RPMI7951 (cell line): Measurements from ENCODE around the gene KBTBD12. TPM values are rescaled to one million over a fixed set of nuclear protein-coding genes. Genes with fewer than 3 reads are reported as not detected.

Experiments used
- DNase-seq: peaks from one replicate; pipeline ENCODE4 v3.0.0-alpha.2; 2012; ENCODE audit warnings: low read depth
- total RNA-seq: library from RNA; depleted of rRNA; stranded (reverse); fragments of >200 nt; shearing (Covaris generic); gene quantifications from 2 replicates; pipeline ENCODE4 v1.2.3, GENCODE V29; 2014; rRNA removed

The KBTBD12 gene, protein sequence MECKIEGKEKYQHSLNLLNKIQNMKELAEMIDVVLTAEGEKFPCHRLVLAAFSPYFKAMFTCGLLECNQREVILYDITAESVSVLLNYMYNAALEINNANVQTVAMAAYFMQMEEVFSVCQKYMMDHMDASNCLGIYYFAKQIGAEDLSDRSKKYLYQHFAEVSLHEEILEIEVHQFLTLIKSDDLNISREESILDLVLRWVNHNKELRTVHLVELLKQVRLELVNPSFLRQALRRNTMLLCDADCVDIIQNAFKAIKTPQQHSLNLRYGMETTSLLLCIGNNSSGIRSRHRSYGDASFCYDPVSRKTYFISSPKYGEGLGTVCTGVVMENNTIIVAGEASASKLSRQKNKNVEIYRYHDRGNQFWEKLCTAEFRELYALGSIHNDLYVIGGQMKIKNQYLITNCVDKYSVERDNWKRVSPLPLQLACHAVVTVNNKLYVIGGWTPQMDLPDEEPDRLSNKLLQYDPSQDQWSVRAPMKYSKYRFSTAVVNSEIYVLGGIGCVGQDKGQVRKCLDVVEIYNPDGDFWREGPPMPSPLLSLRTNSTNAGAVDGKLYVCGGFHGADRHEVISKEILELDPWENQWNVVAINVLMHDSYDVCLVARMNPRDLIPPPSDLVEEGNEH
- total RNA-seq: not detected in 2 replicates

DNA sequence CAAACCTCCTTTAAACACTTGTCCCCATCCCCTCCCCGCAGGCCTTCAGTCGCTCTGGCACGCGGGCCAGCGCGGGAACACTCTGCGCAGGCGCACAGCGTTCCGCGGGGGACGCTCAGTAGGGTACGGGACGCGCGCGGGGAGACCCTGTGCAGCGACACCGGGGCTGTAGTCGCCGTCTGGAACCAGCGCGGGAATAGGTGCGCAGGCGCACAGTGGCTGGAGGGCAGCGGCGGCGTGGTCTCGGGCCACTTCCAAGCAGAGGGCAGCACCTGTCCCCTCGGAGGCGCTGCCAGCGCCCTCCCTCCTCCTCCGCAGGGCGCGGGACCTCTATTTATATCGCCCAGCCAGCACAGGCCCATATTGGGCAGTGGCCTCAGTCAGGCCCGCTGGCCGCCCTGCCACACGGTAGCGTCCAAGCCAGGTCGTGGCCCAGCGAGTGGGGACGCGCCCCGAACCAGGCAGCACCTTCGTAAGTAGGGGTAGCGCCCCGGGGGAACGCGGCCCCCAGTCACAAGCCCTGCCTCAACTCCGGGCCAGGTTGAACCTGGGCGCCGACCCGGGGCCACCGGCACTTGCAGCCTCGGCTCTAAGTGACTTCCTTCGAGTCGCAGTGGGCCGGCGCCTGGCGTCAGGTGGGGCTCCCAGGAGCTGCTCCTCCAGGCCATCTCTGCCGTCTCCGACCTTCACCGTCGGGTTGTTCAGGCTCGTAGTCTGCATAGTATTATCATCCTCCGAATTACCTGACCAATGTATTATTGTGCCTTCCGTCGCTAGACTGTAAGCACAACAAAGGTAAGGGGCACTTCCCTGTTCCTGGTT is at the start of gene KBTBD12:
Gene KBTBD12 (plus strand): TSS at position 118 of the 822 bp plus-strand sequence. CDS start 7,830 bp downstream, outside the sequence.
- DNase-seq: no peak

DNA sequence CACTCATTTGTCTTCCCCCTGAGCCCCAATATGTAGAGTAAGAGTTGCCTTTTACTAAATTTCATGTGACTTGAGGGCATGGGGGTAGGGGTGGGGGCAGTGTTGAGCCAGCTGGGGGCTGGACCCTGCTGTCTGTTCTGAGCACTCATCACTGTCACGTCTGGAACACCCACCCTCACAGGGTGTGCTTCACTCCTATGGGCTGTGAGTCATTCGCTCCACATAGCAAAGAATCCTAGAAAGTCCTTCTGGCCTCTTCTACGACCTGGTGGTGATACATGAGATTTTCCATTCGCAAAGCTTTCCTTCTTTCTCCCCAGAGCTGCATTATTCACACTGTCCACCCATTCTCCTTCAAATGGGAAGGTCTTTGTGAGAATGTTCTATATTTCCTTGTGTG is 49.1 kb upstream of the KBTBD12 start:
- peak; percentile 73 for DNase-seq

DNA sequence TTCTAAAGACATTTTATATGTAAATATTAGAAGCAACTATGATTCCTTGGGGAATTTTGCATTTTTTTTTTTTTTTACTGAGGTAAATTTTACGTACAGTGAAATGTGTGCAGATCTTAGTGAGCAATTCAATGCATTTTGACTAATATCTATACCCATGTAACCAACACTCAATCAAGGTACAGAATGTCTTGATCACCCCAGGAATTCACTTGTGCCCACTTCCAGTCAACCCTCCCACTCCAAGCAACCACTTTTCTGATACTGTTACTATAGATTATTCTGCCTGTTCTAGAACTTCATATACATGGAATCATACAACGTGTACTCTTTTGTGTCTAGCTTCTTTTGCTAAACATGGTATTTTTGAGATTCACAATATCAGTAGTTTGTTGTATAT is 47.6 kb upstream of the KBTBD12 start:
- DNase-seq: no peak

DNA sequence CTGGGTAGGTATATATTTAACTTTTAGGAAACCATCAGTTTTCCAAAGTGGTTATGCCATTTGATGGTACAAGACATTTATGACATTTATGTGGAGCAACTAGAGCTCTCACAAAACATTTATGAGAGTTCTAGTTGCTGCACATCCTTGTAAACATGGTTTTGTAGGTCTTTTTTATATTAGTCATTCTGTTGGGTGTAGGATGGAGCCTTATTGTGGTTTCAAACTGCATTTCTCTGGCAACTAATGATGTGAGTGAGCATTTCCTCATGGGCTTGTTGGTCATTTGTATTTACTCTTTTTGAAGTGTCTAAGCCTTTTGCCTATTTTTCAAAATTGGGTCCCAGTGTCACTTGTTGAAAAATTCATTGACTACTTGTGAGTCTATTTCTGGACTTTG is 47.0 kb upstream of the KBTBD12 start:
- peak; percentile 60 for DNase-seq

DNA sequence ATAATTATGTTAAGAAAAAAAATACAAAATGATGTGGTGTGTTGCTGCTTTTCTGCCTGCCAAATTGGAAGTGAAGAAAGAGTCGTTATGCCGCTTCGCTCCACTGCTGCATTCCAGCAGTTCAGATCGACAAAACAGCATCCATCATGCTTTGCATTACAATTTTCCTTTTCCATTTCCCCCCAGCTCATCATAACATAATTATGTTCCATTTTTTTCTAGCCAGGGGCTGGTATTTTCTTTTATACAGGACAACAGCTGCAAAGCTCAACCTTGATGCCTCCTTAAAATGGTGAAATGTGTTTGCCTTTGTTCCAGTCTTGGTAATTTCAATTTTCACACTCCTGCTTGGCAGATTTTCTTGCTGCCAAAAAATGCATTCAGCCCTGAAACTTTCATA is 44.9 kb upstream of the KBTBD12 start:
- no peak for DNase-seq

DNA sequence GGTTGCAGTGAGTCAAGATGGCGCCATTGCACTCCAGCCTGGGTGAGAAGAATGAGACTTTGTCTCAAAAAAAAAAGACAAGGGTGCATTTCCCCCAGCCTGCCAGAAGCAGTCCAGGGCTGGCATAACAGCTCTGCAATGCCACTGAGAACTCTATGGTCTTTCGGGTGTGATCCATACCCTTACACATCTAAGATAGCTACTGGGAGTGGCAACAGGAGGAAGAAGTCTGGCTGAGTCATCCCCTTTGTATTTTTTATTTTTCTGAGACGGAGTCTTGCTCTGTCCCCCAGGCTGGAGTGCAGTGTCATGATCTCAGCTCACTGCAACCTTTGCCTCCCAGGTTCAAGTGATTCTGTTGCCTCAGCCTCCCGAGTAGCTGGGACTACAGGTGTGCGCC is 40.9 kb upstream of the KBTBD12 start:
- peak; percentile 26 for DNase-seq

DNA sequence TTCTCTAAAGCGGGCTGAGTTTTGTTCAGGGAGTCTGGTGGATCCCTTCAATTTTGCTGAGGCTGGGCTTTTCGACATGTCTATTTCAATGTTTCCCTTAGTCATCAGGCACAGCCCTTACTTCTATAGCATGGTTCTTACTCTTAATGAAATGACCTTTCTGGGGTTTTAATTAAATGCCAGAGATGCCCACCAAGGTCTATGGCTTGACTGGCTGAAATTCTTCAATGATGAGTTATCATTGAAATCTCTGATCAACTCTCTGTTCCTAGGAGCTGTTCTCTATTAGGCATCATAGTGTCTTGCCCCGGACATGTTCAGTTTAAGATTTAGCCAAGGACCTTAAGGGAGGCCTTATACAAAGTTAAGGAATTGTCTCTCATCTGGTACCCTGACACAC is 33.4 kb upstream of the KBTBD12 start:
- DNase-seq: no peak

DNA sequence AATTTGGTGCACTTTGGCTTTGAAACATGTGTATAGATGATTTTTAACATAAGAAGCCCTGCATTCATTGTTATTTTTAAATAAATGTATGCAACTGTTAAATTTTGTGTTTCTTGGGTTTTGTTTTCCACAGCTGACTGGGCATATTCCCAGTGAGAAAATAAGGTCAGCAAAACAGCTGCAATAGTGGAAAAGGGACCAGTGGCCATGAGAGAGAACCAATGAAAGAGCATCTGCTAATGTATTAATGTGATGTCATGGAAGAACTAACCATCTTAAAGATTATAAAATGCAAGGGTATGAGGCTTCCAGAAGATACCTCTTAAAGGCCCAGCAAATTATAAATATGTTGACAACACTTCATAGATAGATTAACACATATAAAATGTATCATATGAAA is 31.0 kb upstream of the KBTBD12 start:
- no peak for DNase-seq

DNA sequence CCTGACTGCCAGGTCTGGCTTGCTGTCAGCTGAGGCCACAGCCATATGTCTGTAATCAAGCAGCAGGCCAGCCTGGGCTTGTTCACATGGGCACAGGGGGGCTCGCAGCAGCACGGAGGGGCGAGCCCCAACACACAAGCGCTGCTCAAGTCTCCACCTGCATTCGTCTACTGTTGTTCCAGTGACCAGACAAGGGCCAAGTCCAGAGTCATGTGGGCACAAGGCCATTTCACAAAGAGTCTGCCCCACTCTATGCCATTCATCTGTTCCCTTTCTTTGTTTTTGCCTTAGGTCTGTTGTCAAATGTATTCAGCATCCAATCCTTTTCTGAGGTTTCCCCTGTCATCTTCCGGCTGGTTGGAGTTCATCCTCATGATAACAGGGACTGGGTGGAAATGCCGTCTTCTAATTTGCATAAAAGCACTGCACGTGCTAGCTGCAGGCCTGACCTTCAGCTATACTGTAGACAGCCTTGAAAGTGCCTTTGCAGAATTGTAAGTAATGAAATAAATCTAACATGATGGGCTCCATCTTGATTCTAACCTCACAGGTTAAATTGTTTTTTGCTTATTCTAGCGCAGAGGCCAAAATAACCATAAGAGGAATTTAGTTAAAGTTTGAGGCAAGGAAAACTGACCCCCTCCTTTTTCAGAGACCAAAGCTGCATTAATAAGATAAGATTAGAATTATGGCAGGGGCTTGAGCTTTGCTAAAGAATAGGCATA is 28.6 kb upstream of the KBTBD12 start:
- no peak for DNase-seq

DNA sequence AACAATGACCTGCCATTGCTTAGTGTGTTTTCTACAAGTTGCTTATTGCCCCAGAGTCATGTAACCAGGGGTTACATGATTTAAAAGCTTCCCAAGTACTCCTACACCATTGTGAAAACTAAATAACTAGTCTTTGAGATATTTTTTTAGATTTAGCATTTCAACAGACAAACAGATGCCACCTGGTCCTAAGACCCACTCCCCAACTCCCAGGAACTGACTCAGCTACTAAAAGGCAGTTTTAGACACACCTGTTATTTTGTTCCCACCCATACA is 28.1 kb upstream of the KBTBD12 start:
- no peak for DNase-seq

DNA sequence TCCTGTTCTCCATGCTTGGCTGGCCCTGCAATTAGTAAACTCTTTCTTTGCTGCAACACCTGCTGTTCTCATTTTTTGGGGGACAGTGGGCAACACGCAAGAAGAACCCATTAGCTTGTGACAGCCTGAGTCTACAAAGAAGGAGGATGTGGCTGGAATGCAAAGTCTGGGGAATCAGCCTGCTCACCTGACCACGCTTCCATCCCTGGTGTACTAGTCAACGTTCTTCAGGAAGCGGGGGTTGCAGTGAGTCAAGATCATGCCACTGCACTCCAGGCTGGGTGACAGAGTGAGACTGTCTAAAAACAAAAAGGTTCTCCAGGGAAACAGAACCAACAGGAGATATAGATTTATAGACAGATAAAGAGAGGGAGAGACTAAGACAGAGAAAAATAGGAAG is 27.7 kb upstream of the KBTBD12 start:
- peak; percentile 21 for DNase-seq

DNA sequence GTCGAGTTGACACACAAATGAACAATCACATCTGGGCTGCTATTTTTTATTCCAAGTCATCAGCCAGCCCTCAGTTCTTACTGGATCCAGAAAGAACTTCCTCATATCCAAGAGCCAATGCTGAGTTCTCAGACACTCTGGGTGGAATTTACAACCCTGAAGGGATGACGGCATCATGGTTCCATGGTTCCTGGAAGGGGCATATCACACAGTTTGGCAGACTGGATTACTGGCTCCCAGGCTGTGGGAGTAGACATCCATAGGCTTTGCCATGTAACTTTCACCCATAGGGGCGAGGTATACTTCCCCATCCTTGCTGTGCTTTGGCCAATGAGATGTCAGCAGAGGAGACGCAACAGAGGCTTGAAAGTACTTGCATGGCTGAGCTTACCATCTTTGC is 26.9 kb upstream of the KBTBD12 start:
- DNase-seq: no peak

DNA sequence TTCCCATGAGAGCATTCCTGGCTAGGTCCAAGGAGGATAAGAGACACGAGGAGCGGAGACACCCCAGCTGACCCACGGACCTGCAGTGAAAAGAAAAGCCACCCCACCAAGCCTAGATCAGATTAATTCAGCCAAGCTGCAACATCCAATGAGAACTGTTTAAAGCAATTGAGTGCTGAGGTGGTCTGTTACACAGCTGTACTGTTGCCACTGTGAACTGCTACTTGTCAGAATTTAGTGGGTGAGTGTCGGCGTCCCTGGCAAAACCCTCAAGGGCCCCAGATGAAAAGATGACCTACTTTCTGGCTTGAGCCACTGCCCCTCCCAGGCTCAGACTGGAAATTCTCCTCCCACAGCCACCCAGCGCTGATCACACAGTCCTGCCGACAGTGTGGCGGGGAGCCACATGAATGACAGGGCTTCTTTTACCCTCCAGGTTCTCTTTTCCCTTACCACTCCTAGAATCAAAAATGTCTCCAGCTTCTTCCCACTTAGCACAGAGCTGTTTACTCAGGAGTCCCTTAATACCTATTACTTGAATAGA is 26.4 kb upstream of the KBTBD12 start:
- DNase-seq: peak; percentile 5

DNA sequence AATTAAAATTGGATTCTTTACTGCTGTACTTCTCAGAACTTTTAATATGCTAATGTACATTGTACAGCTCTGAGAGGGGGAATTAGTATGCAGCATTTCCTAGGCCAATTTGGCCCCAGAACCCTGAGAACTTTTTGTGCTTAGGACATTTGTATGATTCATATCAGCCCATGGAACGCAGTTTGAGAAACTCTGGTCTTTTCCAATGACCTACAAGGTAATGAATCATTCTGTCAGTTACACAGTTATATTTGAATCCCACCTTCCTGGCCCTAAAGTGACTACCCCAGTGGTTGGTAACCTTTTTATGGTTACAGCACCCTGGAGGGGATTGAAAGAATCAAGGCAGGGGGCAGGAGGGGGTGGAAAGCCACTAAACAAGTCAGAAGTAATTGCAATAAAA is 25.6 kb upstream of the KBTBD12 start:
- peak; percentile 35 for DNase-seq

DNA sequence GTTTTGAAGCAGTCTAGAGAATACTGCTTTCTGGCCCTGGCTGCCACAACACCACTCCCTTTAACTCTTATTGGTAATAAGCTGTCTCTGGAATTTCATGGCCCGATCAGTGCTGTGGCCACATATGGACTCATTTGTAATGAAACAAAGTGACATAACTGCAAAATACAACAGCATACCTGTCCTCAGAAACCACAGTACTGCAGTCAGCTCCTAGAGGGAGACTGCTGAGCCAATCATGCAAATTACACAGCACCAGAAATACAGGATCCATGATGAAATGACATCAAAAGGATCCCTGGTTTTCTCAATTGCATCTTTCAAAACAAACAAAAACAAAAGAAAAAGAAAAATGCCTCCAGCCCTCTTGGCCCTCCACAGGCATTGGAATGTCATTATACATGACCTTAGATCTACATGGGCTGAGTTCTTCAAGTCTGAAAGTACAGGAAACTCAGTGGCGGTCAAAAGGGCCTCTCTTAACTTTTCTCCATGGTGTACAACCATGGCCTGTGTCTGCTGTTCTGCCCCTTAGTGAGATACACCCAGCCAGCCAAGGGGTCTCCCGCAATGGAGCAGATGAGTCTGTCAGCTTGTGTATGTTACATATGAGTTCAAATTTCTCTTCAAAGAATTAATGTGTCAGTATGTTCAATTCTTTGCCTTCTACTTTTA is 24.9 kb upstream of the KBTBD12 start:
- no peak for DNase-seq

DNA sequence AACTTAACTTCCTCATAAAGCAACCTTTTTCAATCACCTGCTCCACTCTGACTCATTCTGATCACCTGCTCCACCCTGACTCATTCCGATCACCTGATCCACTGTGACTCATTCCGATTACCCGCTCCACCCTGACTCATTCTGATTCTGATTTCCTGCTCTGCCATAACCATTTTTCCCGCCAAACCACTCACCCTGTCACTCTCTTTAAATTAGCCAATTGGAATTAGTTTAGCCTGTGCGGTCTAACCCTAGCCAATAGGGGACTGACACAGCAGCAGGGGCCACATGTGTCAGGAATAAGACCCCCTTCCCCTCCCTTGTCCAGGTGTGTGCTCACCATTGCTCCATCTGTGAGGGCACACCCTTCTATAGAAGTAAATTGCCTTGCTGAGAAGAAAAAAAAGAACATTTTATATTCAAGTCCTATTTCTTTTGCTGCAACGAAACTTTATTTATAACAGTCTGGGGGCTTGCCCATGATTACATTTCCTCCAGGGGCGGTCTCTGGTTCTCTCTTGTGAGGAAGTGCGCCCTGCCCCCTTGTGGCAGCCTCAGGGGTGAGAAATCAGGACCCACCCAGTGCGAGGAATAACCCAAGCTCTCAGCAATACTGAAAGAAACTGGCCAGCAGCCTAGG is 24.3 kb upstream of the KBTBD12 start:
- peak; percentile 58 for DNase-seq

DNA sequence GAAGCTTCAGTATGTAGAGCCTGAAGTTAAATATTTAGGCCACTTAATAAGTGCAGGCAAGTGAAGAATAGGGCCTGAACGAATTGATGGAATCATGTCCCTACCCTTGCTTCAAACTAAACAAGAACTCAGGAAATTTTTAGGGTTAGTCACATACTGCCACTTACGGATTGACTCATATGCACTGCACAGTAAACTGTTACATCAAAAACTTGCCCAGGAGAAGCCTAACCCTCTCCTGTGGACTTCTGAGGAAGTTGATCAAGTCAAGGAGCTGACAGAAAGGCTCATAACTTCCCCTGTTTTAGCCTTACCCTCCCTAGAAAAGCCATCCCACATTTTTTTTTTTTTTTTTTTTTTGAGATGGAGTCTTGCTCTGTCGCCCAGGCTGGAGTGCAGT is 20.6 kb upstream of the KBTBD12 start:
- no peak for DNase-seq

DNA sequence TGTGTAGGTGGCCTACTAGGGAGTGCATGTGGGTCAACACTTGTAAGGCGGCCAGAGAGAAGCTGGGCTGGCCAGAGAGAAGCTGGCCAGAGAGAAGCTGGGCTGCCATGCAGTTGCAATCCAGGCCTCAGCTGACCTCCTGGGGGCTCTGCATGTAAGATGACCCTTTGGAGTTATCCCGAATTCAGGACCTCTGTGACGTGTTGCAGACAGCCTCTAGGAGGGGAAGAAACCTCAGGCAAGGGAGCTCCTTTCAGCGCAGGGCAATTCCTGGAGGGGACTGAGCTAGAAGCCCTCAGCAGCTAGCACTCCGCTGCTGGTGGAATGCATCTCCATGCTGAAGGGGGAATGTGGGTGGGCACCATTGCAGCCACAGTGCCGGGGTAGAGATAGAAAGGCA is 15.8 kb upstream of the KBTBD12 start:
- DNase-seq: no peak

DNA sequence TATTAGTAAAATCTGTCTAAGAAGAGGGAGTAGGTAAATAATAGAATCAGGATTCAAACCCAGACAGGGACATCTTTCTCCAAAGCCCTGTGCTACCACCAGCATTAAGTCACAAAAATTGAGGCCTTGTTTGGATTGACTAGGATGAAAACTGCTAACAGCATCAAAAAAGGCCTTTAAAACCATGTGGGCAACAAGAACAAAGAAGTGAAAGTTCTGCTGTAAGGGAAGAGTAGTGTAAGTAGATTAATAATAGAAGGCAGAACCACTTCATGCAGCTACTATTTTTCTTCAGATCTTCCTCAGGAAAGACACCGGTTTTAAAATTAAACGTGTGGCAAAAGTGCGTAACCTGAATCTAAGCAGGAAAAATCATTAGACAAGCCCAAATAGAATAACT is 15.3 kb upstream of the KBTBD12 start:
- no peak for DNase-seq

DNA sequence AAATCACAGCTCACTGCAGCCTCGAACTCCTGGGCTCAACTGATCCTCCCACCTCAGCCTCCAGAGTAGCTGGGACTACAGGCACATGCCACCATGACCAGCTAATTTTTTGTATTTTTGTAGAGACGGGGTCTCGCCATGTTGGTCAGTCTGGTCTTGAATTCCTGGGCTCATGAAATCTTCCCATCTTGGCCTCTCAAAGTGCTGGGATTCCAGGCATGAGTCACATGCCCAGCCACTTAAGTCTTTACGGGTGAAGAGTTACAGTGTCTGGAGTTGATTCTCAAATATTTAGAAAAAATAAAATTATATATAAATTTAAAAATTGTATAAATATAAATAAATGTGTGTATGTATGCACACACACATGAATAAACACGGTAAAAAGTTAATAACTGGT is 14.5 kb upstream of the KBTBD12 start:
- peak; percentile 34 for DNase-seq

DNA sequence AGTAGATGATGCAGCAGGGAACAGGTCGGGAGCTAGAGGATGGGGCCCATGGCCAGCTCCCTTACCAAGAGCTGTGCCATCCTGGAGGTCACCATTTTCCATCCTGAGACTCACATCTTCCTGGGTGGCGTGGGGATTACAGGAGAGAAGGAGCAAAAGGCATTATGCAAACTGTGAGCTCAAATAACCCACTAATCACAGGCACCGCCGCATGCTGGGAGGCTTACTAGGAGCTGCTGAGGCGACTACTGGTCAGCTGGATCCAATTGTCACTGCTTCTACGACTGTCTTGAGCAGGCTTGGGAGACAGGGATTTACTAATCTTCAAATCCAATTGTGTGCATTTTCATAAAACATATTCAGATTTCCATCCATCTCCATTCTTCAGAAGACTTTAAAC is 12.5 kb upstream of the KBTBD12 start:
- no peak for DNase-seq
